Adrenal gland (tissue), 5 donors: Measurements from ENCODE around the gene INKA2.

ENCODE experiments used
- POLR2A ChIP-seq, 2 donors: fragments of 450-650 bp; IDR thresholded peaks; one replicate each; pipeline ENCODE4 v1.6.1; 2017; ENCODE audit warnings: antibody characterized with exemption in 2 of 2, mild to moderate bottlenecking in 2 of 2, moderate library complexity in 1 of 2
- TF ChIP-seq, protein P1 (sequence below), 6 experiments: fragments of 450-650 bp in 4 of 6; fragments of 200-600 bp in 2 of 6; sonication (generic) in 1 of 6; IDR thresholded peaks; 1 replicate in 5 of 6; 2 replicates in 1 of 6; pipeline versions ENCODE4 v1.5.1 to v1.8.0; 2016 to 2021; ENCODE audit warnings: antibody characterized with exemption in 6 of 6, mild to moderate bottlenecking in 2 of 6, moderate library complexity in 1 of 6
- donor health status: DM: no; HTN: no; CAD: no.

DNA sequence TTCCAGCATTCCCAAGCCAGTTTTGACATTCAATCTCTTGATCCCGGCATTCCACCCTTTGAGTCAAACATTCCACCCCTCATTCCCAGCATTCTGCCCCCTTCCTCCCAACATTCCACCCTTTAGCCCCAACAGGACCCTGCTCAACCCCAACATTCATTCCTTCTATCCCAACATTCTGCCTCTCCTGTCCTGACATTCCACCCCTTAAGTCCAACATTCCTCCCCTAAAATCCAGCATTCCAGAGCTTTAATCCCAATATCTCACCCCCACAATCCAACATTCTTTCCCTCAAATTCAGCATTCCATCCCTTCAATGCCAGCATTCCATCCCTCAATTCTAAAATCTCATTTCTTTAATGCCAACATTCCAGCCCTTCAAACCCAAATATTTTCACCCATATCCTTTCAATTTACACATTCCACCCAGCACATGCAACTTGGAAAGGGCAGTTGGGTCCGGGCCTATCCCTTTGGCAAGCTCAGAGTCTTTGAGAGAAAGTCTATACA, 39.4 kb upstream of the INKA2 start:
- TF ChIP-seq POLR2A (IDR thresholded peaks at IDR 0.05) = no peak
- TF ChIP-seq, protein P1, sequence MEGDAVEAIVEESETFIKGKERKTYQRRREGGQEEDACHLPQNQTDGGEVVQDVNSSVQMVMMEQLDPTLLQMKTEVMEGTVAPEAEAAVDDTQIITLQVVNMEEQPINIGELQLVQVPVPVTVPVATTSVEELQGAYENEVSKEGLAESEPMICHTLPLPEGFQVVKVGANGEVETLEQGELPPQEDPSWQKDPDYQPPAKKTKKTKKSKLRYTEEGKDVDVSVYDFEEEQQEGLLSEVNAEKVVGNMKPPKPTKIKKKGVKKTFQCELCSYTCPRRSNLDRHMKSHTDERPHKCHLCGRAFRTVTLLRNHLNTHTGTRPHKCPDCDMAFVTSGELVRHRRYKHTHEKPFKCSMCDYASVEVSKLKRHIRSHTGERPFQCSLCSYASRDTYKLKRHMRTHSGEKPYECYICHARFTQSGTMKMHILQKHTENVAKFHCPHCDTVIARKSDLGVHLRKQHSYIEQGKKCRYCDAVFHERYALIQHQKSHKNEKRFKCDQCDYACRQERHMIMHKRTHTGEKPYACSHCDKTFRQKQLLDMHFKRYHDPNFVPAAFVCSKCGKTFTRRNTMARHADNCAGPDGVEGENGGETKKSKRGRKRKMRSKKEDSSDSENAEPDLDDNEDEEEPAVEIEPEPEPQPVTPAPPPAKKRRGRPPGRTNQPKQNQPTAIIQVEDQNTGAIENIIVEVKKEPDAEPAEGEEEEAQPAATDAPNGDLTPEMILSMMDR (IDR thresholded peaks at IDR 0.05) = no peak
